Measurements from ENCODE around the gene PSMB7.

DNA sequence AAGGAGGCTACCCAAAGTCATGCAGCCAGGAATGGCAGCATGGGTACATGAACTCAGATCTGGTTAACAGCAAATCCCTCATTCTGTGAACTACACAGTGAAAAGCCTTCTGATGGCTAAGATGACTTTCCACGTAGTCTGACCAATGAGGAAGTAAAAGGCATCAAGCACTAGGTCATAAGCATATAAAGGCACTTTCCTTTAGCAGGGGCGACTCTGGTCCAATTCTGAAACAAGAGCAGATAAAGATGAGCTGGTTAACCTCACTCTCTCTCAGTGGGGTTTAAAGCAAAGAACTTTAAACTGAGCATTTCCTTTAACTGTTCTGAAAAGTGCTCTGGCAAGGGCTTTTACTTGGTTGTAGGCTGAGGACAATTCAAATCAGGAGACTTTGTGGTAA is 21.1 kb downstream of the PSMB7 start:
- TF ChIP-seq CTCF (conservative IDR thresholded peaks at IDR 0.05; ENCODE audit: low read length) (no peak), EZH2phosphoT487 (IDR thresholded peaks at IDR 0.05; ENCODE audit: borderline replicate concordance, low read depth, low read length) (no peak)
